SK-N-SH treated with all-trans-retinoic acid at 6 μM for 48 hours (cell line): ENCODE measurements around the gene ACTR2.

Experiments used
- TCF4 ChIP-seq: fragments of 250-450 bp; sonication (Bioruptor Pico); IDR thresholded peaks from 2 replicates; pipeline ENCODE4 v1.8.0; 2021; ENCODE audit warnings: mild to moderate bottlenecking, moderate library complexity, borderline replicate concordance
- TF ChIP-seq, protein P1 (sequence below): fragments of 250-450 bp; sonication (Bioruptor Pico); IDR thresholded peaks from 2 replicates; pipeline ENCODE4 v1.8.0; 2020; ENCODE audit warnings: mild to moderate bottlenecking, moderate library complexity, borderline replicate concordance

DNA sequence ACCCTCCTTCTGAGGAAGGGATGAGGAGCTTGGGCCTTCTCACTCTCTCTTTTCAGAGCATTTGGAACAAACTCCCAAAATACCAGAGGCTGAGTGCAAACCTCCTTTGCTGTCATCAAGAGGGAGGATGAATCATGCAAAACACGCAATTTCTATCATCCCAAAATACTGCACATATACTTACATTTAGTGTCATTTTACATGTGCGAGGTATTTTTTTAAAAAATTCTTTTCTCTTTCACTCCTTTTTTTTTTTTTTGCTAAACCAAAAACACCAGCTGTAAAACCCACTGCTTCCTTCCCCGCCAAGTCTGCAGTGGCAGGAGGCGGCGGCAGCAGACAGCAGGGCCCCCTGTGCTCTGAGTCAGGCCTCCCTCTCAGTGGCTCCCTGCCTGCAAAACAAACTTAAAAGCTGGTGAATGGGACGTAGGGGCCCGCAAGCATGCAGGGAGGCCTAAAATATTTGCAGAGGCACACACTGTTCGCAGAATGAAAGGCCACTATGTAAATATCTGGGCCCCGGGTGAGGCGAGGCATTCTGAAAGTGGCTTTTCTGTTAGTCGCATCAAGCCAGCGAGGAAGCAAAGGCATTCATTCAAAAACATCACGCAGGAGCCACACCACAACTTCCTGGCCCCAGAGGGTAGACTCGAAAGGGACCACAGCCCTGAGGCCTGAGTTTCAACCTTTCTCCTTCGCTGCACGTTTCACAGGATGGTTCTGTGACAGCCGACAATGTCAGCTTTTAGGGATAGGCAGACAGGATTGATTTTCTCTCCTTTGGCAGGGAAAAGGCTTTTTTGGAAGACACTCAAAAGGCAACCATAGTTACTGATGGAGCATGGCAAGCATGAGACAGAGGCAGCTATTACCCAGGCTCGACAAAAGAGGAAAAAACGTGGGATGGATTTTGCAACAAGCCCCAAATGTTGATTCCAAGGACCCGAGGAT lies 73.4 kb downstream of the ACTR2 start:
- TF ChIP-seq, protein P1, sequence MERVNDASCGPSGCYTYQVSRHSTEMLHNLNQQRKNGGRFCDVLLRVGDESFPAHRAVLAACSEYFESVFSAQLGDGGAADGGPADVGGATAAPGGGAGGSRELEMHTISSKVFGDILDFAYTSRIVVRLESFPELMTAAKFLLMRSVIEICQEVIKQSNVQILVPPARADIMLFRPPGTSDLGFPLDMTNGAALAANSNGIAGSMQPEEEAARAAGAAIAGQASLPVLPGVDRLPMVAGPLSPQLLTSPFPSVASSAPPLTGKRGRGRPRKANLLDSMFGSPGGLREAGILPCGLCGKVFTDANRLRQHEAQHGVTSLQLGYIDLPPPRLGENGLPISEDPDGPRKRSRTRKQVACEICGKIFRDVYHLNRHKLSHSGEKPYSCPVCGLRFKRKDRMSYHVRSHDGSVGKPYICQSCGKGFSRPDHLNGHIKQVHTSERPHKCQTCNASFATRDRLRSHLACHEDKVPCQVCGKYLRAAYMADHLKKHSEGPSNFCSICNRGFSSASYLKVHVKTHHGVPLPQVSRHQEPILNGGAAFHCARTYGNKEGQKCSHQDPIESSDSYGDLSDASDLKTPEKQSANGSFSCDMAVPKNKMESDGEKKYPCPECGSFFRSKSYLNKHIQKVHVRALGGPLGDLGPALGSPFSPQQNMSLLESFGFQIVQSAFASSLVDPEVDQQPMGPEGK (CRISPR knock-in tag) = no peak
- TF ChIP-seq TCF4 (CRISPR knock-in tag) = no peak
